NCI-H460 (cell line): ENCODE measurements around the gene KDM3B. TPM values are rescaled to one million over a fixed set of nuclear protein-coding genes. Genes with fewer than 3 reads are reported as not detected.
"Not testable (repeated sequence)": the region's sequence is repeated elsewhere in the genome, so short reads cannot be mapped to it uniquely, and the experiment has no call there.

Experiments
- DNase-seq: peaks from one replicate; pipeline ENCODE4 v3.0.0-alpha.2; 2016; ENCODE audit warnings: low read depth; ENCODE audit errors: extremely low read depth
- total RNA-seq: library from RNA; depleted of rRNA; stranded (reverse); fragments of >200 nt; shearing (Covaris generic); gene quantifications from 2 replicates; pipeline ENCODE4 v1.2.3, GENCODE V29; 2014

KDM3B gene
- total RNA-seq, 1 experiment from 2014 or later = 34.6 TPM

- peak; percentile 96 for DNase-seq
Measured at GRCh38 chr5:138464008-138464387, 111.5 kb downstream of the KDM3B start.

DNA sequence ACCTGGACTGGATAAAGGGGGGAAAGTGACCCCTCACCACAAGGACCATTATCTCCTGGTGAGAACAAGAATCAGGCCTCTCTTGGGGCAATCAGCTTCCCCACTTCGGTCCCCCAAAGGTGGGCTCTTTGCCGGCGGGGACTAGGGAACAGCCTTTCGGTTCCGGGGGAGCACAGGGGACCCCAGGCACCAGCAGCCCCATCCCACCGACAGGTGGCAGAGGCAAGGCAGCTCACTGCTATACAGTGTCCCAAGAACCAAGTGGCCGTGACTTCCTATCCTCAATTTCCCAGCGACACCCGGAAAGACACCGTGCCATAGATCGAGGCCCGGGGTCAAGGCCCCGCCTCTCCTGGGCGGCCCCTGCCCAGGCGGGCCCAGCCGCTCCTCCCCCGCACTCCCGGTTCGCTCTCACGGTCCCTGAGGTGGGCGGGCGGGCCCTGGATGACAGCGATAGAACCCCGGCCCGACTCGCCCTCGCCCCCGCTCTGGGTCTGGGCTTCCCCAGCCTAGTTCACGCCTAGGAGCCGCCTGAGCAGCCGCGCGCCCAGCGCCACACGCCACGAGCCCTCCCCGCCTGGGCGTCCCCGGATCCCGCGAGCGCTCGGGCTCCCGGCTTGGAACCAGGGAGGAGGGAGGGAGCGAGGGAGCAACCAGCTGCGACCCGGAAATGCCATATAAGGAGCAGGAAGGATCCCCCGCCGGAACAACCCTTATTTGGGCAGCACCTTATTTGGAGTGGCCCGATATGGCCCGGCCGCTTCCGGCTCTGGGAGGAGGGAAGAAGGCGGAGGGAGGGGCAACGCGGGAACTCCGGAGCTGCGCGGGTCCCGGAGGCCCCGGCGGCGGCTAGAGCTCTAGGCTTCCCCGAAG lies 112.1 kb downstream of the KDM3B start:
- peak; percentile 99 for DNase-seq

- DNase-seq = peak; percentile 96
Measured at GRCh38 chr5:138465261-138466124, 113.0 kb downstream of the KDM3B start, which contains the start of gene EGR1. EGR1 (plus strand) TSS chr5:138465479; CDS start chr5:138465762, 283 bp downstream.

GRCh38 chr5:138466125-138466899 lies 113.8 kb downstream of the KDM3B start:
- DNase-seq = no peak

DNA sequence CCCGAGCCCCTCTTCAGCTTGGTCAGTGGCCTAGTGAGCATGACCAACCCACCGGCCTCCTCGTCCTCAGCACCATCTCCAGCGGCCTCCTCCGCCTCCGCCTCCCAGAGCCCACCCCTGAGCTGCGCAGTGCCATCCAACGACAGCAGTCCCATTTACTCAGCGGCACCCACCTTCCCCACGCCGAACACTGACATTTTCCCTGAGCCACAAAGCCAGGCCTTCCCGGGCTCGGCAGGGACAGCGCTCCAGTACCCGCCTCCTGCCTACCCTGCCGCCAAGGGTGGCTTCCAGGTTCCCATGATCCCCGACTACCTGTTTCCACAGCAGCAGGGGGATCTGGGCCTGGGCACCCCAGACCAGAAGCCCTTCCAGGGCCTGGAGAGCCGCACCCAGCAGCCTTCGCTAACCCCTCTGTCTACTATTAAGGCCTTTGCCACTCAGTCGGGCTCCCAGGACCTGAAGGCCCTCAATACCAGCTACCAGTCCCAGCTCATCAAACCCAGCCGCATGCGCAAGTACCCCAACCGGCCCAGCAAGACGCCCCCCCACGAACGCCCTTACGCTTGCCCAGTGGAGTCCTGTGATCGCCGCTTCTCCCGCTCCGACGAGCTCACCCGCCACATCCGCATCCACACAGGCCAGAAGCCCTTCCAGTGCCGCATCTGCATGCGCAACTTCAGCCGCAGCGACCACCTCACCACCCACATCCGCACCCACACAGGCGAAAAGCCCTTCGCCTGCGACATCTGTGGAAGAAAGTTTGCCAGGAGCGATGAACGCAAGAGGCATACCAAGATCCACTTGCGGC lies 114.6 kb downstream of the KDM3B start:
- no peak for DNase-seq

DNA sequence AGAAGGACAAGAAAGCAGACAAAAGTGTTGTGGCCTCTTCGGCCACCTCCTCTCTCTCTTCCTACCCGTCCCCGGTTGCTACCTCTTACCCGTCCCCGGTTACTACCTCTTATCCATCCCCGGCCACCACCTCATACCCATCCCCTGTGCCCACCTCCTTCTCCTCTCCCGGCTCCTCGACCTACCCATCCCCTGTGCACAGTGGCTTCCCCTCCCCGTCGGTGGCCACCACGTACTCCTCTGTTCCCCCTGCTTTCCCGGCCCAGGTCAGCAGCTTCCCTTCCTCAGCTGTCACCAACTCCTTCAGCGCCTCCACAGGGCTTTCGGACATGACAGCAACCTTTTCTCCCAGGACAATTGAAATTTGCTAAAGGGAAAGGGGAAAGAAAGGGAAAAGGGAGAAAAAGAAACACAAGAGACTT lies 115.2 kb downstream of the KDM3B start:
- DNase-seq = peak; percentile 36

DNA sequence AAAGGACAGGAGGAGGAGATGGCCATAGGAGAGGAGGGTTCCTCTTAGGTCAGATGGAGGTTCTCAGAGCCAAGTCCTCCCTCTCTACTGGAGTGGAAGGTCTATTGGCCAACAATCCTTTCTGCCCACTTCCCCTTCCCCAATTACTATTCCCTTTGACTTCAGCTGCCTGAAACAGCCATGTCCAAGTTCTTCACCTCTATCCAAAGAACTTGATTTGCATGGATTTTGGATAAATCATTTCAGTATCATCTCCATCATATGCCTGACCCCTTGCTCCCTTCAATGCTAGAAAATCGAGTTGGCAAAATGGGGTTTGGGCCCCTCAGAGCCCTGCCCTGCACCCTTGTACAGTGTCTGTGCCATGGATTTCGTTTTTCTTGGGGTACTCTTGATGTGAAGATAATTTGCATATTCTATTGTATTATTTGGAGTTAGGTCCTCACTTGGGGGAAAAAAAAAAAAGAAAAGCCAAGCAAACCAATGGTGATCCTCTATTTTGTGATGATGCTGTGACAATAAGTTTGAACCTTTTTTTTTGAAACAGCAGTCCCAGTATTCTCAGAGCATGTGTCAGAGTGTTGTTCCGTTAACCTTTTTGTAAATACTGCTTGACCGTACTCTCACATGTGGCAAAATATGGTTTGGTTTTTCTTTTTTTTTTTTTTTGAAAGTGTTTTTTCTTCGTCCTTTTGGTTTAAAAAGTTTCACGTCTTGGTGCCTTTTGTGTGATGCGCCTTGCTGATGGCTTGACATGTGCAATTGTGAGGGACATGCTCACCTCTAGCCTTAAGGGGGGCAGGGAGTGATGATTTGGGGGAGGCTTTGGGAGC lies 115.9 kb downstream of the KDM3B start:
- no peak for DNase-seq

DNA sequence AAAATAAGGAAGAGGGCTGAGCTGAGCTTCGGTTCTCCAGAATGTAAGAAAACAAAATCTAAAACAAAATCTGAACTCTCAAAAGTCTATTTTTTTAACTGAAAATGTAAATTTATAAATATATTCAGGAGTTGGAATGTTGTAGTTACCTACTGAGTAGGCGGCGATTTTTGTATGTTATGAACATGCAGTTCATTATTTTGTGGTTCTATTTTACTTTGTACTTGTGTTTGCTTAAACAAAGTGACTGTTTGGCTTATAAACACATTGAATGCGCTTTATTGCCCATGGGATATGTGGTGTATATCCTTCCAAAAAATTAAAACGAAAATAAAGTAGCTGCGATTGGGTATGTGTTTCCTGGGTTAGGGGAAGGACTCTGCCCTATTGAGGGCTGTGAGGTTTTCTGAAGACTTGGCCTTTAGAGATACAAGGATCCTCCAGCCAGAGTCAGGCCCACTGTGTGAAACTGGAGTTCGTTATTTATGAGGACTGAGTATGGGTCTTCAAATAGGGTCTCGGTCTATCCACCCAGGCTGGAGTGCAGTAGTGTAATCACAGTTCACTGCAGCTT lies 116.6 kb downstream of the KDM3B start:
- DNase-seq = no peak

DNA sequence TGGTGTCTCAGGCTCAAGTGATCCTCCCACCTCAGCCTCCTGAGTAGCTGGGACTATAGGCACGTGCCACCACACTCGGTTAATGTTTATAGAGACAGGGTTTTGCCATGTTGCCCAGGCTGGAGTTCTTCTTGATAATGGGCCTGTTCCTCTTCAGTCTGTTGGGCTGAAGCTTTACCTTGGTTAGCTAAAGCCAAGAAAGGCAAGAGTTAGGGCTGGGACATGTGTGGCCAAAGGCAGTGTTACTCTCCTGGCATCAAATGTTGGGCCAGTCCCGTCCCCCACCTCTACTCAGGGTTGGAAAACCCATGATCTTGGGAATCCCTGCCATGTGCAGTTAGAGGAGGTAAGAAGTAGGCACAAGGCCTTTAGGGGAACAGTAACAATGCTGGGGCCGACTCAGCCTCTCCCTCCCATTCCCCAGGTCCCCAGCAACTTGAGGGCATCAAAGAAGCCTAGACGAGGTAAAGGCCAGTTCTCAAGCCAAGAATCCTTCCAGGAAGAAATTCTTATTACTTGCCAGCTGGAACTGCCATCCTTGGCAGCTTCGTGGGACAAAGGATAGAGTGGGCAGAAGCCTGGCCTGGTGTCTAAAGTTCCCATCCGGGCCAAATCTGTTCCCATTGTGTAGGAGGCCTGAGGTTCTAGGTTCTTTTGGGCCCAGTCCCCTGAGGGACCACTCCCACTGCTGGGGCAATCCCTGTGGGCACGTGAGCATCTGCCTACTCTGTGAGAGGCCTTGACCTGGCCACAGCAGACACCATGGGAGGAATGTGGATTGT lies 117.2 kb downstream of the KDM3B start:
- DNase-seq = peak; percentile 69

DNA sequence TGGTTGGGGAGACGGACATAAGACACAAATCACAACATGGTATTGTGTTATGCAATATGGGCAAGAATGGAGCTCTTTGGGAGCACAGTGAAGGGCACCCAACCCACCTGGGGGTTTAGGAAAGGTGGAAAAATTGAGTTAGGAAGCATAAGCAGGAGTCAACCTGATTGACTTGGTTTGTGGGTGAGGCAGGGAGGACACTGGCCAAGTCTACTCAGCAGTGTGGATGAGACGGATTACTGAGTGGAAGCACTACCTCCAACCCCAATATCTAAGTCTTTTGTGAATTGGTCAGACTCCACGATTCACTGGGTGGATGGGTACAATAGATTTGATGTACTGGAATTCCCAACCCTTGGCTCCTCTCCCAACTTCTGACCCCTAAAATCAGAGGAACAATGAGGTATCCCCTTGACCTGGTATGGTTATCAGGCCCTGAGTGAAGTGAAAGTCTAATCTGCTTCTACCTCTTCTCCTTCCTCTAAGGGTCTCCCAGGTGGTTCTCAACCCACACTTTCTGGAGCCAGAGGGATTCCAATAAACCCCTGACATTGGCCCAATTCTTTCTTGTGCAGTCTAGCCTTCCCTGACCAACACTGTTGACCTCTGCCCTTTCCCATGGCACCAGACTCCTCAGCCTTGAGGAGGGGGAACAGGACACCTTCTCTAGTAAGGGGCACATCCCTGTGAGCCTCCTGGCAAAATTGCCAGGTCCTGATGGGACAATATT lies 118.0 kb downstream of the KDM3B start:
- peak; percentile 33 for DNase-seq

GRCh38 chr5:138471052-138471361 lies 118.5 kb downstream of the KDM3B start:
- DNase-seq = no peak

DNA sequence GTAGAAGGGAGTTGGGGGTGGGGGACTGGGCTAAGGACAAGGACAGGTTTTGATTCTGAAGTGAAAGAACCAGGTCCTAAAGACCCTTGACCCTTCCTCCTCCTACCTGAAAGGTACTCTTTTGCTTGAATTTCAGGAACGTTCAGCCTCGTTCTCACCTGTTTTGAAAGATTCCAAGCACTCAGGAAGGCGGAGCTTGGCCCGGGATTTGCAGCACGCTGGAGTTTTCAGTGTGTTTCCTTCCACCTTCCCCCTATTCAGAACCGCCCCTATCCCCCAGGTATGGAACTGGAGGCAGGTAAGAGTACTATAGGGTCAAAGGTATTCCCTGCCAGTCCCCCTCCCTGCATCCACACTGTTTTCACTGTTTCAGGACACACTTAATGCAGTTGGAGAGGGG lies 119.9 kb downstream of the KDM3B start:
- DNase-seq = no peak

GRCh38 chr5:138473151-138473550 lies 120.7 kb downstream of the KDM3B start:
- DNase-seq = not testable (repeated sequence)

DNA sequence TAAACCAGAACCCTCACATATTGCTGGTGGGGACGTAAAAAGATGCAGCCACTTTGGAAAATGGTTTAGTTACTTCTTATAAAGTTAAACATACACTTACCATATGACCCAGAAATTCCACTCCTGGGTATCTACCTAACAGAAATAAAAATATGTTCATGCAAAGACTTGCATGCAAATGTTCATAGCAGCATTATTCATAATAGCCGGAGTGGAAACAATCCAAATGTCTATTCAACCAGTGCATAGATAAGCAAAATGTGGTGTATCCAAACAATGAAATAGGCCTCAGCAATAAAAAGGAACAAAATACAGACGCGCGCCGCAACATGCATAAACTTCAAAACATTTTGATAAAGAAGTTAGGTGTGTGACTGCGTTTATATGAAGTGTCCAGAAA lies 124.4 kb downstream of the KDM3B start:
- no peak for DNase-seq

DNA sequence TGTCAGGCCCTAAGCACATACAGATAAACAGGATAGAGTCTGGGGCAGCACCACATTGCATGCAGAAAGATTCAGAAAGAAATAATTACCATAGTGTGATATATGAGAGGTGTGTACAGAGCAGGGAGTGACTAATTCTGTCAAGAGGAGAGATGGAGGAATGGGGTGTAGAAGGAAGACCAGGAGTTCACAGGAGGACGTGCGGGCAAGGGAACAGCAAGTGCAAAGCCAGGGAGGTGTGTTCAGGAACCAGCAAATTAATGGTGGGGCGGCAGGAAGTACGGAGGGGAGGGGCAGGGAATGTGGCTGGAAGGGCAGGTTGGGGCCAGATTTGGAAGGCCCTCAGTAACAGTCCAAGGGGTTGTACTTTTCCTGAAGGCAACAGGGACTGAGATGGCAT lies 130.2 kb downstream of the KDM3B start:
- DNase-seq = no peak
